ENCODE measurements around the gene SULT2B1. TPM values are rescaled to one million over a fixed set of nuclear protein-coding genes. Genes with fewer than 3 reads are reported as not detected.

SULT2B1 gene
- total RNA-seq, 2 experiments from 2014 or later: not detected

DNA sequence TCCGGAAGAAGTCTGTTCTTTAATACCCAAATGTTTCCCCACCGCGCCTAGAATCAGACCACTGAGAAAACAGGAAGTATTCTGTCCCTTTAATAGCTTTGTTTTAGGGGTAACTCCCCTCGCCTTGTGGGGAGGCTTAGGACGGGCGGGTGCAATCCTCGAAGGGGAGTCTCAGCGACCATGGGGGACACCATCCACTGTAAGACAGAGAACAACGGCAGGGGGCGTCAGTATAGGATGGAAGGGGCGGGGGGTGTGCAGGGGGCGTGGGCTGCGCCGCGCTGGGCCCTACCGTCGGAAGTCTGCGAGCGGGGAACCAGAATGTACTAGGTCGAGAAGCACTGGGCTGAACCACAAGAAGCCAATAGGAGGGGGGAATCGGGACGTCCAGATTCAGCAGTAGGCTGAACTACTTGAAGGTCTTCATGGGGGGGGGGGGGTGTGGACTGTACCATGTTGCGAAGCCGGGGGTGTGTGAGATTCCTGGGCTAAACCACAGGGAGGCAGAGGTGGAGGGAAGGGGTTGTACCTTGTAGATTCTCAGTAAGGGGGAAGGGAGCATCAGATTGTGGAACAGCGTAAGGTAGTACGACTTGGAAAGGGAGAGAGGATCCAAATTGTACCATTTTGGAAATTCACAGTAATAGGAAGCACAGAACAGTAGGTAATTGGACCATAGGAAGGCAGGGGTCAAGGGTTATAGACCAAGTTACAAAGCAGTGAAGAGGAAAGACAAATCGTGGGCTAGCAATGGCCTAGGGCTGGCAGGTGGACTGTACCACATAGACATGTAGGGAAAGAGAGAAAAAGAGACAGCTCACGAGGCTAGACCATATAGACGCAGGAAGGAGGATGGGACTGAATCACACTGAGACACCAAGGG lies 86.2 kb downstream of the SULT2B1 start:
- no TSS peak for BruUV-seq (replicated peaks)
- peak; percentile 97 for DNase-seq (ENCODE audit: low spot score)
- Histone ChIP-seq H3K27ac (ENCODE audit: low read depth, low read length, poor library complexity, severe bottlenecking) (peak overlapping the region; percentile 94), H4K20me1 (ENCODE audit: insufficient read depth, low read length) (no peaks in the 10 kb centered on the region), H3K4me2 (ENCODE audit: low read length) (peak overlapping the region; percentile 83), H3K79me2 (ENCODE audit: insufficient read depth, low read depth, low read length) (no peaks in the 10 kb centered on the region; the same call in 1 of the 2 replicates), H2AFZ (ENCODE audit: low read length) (peak overlapping the region; percentile 79), H3K4me1 (ENCODE audit: insufficient read depth, low read length, poor library complexity, severe bottlenecking) (peaks cover 38% of the 10 kb centered on the region), H3K36me3 (ENCODE audit: insufficient read depth, low read length) (no peaks in the 10 kb centered on the region), H3K9me3 (ENCODE audit: low read length) (no peaks in the 10 kb centered on the region), H3K9me2 (ENCODE audit: insufficient read depth, low read length) (no peaks in the 10 kb centered on the region), H3K4me3 (ENCODE audit: low read depth, low read length, poor library complexity, severe bottlenecking) (peak overlapping the region; percentile 68)
- intact Hi-C loops (cut with micrococcal nuclease; ENCODE audit: unreplicated experiment): loop anchor here (1.0 to 10.0 kb wide), 3 partner anchors 19 to 1039 kb away; partner anchors contain the start of genes PRMT1, RPL18, RPS11 and SPHK2
- ChIA-PET CTCF (ENCODE audit: unreplicated experiment) (no interaction called here), POLR2A (no interaction called here)
- TF ChIP-seq, protein P1, sequence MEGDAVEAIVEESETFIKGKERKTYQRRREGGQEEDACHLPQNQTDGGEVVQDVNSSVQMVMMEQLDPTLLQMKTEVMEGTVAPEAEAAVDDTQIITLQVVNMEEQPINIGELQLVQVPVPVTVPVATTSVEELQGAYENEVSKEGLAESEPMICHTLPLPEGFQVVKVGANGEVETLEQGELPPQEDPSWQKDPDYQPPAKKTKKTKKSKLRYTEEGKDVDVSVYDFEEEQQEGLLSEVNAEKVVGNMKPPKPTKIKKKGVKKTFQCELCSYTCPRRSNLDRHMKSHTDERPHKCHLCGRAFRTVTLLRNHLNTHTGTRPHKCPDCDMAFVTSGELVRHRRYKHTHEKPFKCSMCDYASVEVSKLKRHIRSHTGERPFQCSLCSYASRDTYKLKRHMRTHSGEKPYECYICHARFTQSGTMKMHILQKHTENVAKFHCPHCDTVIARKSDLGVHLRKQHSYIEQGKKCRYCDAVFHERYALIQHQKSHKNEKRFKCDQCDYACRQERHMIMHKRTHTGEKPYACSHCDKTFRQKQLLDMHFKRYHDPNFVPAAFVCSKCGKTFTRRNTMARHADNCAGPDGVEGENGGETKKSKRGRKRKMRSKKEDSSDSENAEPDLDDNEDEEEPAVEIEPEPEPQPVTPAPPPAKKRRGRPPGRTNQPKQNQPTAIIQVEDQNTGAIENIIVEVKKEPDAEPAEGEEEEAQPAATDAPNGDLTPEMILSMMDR (conservative IDR thresholded peaks at IDR 0.05; ENCODE audit: low read length): peak; percentile 61
- TF ChIP-seq EZH2phosphoT487 (IDR thresholded peaks at IDR 0.05; ENCODE audit: borderline replicate concordance, low read depth, low read length): no peak

DNA sequence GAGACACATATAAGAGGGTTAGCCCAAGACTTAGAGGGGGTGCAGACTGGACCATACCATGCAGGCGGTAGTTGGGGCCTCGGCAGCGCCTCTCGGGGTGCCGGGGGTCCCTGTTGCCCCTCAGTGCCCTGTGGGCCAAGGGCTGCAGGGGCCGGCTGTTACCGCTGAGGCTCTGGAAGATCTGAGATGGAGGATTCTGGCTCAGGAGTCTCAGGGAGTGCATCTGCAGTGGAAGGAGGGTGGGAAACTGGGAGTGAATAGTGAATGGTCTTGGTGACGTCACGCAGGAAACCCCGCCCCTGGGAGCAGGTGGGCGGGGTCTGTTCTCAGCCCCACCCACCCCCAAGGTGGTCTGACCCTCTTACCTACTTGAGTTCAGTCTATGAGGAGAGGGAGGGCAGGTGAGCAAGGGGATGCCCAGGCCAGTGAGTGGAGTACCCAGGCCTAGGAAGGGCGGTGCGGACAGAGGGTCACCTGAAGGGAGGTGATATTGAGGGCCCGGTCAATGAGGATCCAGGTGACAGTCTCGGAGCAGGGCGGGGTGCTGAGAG lies 86.9 kb downstream of the SULT2B1 start:
- Histone ChIP-seq H3K79me2 (ENCODE audit: insufficient read depth, low read depth, low read length) (no peaks in the 10 kb centered on the region; the same call in 1 of the 2 replicates), H3K4me1 (ENCODE audit: insufficient read depth, low read length, poor library complexity, severe bottlenecking) (peaks cover 31% of the 10 kb centered on the region), H3K27ac (ENCODE audit: low read depth, low read length, poor library complexity, severe bottlenecking) (peak overlapping the region; percentile 94), H3K4me2 (ENCODE audit: low read length) (peak overlapping the region; percentile 83), H3K9me2 (ENCODE audit: insufficient read depth, low read length) (no peaks in the 10 kb centered on the region), H3K36me3 (ENCODE audit: insufficient read depth, low read length) (no peaks in the 10 kb centered on the region), H3K4me3 (ENCODE audit: low read depth, low read length, poor library complexity, severe bottlenecking) (peak overlapping the region; percentile 68), H4K20me1 (ENCODE audit: insufficient read depth, low read length) (no peaks in the 10 kb centered on the region), H3K9me3 (ENCODE audit: low read length) (no peaks in the 10 kb centered on the region), H2AFZ (ENCODE audit: low read length) (peak overlapping the region; percentile 79)
- ChIA-PET CTCF (ENCODE audit: unreplicated experiment) (no interaction called here), POLR2A (no interaction called here)
- TF ChIP-seq, protein P1 (conservative IDR thresholded peaks at IDR 0.05; ENCODE audit: low read length): no peak
- no peak for TF ChIP-seq EZH2phosphoT487 (IDR thresholded peaks at IDR 0.05; ENCODE audit: borderline replicate concordance, low read depth, low read length)
- intact Hi-C loops (cut with micrococcal nuclease; ENCODE audit: unreplicated experiment): loop anchor here (5.0 to 10.0 kb wide), 2 partner anchors 856 to 1038 kb away; partner anchors contain the start of genes PRMT1 and RPS11
- peak; percentile 45 for DNase-seq (ENCODE audit: low spot score)
- no TSS peak for BruUV-seq (replicated peaks)
